HEK293 (cell line): ENCODE results near the gene CRIP1.

Experiments used
- CTCF ChIA-PET: fragments of 350-600 bp; formaldehyde crosslinking; extraction: SDS; loops from one replicate; lab custom pipeline; 2021; ENCODE audit warnings: antibody characterized with exemption; lab: Yijun Ruan, JAX
- POLR2A ChIA-PET: fragments of 300-600 bp; formaldehyde crosslinking; extraction: SDS; loops from one replicate; lab custom pipeline; 2020; ENCODE audit warnings: antibody characterized with exemption, inconsistent platforms; lab: Yijun Ruan, JAX
- H3K27ac ChIP-seq: fragments of 200-500 bp; sonication (Bioruptor generic); 2 replicates; pipeline ENCODE4 v1.5.1; 2014; ENCODE audit warnings: low read depth, low read length, control low read depth, inconsistent platforms; ENCODE audit errors: extremely low read depth
- H3K36me3 ChIP-seq, 2 experiments: fragments of 200-500 bp in 1 of 2; sonication (Bioruptor generic) in 1 of 2; 1 replicate in 1 of 2; 2 replicates in 1 of 2; pipeline ENCODE4 v1.5.1; 2014 to 2017; ENCODE audit warnings: inconsistent platforms in 2 of 2, low read length in 2 of 2; ENCODE audit not compliant: control insufficient read depth in 2 of 2, insufficient read depth in 1 of 2
- H3K4me1 ChIP-seq: fragments of 200-500 bp; sonication (Bioruptor generic); 2 replicates; pipeline ENCODE4 v1.5.1; 2014; ENCODE audit warnings: mild to moderate bottlenecking, low read length, inconsistent platforms; ENCODE audit not compliant: control insufficient read depth, insufficient read depth
- H3K4me3 ChIP-seq: 2 replicates; pipeline ENCODE4 v1.5.1; 2011; ENCODE audit warnings: low read depth, mild to moderate bottlenecking, control low read depth, low read length, moderate library complexity
- H3K9me3 ChIP-seq: fragments of 200-500 bp; sonication (Bioruptor generic); 2 replicates; pipeline ENCODE4 v1.5.1; 2014; ENCODE audit warnings: low read depth, low read length, inconsistent platforms; ENCODE audit not compliant: control insufficient read depth, insufficient read depth
- PRDM4 ChIP-seq: fragments of 450-650 bp; formaldehyde crosslinking; IDR thresholded peaks from 2 replicates; pipeline ENCODE4 v1.5.1; 2017; ENCODE audit warnings: missing biosample characterization, missing genetic modification characterization
- SCRT2 ChIP-seq: fragments of 450-650 bp; formaldehyde crosslinking; IDR thresholded peaks from 2 replicates; pipeline ENCODE4 v1.5.1; 2016; ENCODE audit warnings: missing biosample characterization, missing genetic modification characterization
- ZBTB17 ChIP-seq: fragments of 450-650 bp; formaldehyde crosslinking; IDR thresholded peaks from 2 replicates; pipeline ENCODE4 v1.5.1; 2016; ENCODE audit warnings: missing biosample characterization, missing genetic modification characterization
- ZBTB8A ChIP-seq: fragments of 450-650 bp; formaldehyde crosslinking; IDR thresholded peaks from 2 replicates; pipeline ENCODE4 v1.5.1; 2016; ENCODE audit warnings: missing biosample characterization, missing genetic modification characterization
- ZNF26 ChIP-seq: fragments of 450-650 bp; formaldehyde crosslinking; IDR thresholded peaks from 2 replicates; pipeline ENCODE4 v1.5.1; 2016; ENCODE audit warnings: missing biosample characterization, missing genetic modification characterization
- ZNF274 ChIP-seq, 2 experiments: fragments of 200-500 bp in 1 of 2; fragments of 450-650 bp in 1 of 2; sonication (Bioruptor generic) in 1 of 2; formaldehyde crosslinking in 1 of 2; IDR thresholded peaks; 2 replicates each; pipeline versions ENCODE4 v1.5.1 to v1.6.1; 2014 to 2016; ENCODE audit warnings: borderline replicate concordance in 1 of 2, inconsistent platforms in 1 of 2, low read length in 1 of 2, missing biosample characterization in 1 of 2, missing genetic modification characterization in 1 of 2
- ZNF341 ChIP-seq: fragments of 450-650 bp; formaldehyde crosslinking; IDR thresholded peaks from 2 replicates; pipeline ENCODE4; 2016; ENCODE audit warnings: low read depth, missing biosample characterization, missing genetic modification characterization
- ZNF433 ChIP-seq: fragments of 450-650 bp; formaldehyde crosslinking; IDR thresholded peaks from 2 replicates; pipeline ENCODE4 v1.5.1; 2016; ENCODE audit warnings: missing biosample characterization, missing genetic modification characterization, low read depth
- ZNF48 ChIP-seq: fragments of 450-650 bp; formaldehyde crosslinking; IDR thresholded peaks from 2 replicates; pipeline ENCODE4 v1.5.1; 2016; ENCODE audit warnings: missing biosample characterization, missing genetic modification characterization
- ZNF518A ChIP-seq: fragments of 450-650 bp; formaldehyde crosslinking; conservative IDR thresholded peaks from 2 replicates; pipeline ENCODE4 v1.5.1; 2016; ENCODE audit warnings: low read depth, missing biosample characterization, missing genetic modification characterization
- ZNF600 ChIP-seq: fragments of 450-650 bp; formaldehyde crosslinking; IDR thresholded peaks from 2 replicates; pipeline ENCODE4 v1.5.1; 2016; ENCODE audit warnings: missing biosample characterization, missing genetic modification characterization
- ZNF677 ChIP-seq: fragments of 450-650 bp; IDR thresholded peaks from 2 replicates; pipeline ENCODE4 v1.5.0; 2018; ENCODE audit warnings: missing biosample characterization, mild to moderate bottlenecking, missing genetic modification characterization, moderate library complexity
- ZNF777 ChIP-seq: fragments of 450-650 bp; formaldehyde crosslinking; IDR thresholded peaks from 2 replicates; pipeline ENCODE4 v1.5.1; 2017; ENCODE audit warnings: missing biosample characterization, missing genetic modification characterization, borderline replicate concordance
- ZSCAN4 ChIP-seq: fragments of 450-650 bp; formaldehyde crosslinking; IDR thresholded peaks from 2 replicates; pipeline ENCODE4 v1.5.1; 2017; ENCODE audit warnings: missing biosample characterization, missing genetic modification characterization

CRIP1 gene

GRCh38 chr14:105450864-105451720, 35.6 kb upstream of the CRIP1 start:
- Histone ChIP-seq H3K27ac (no peak overlapping the region), H3K36me3 (peaks cover 13 to 76% of the 10 kb centered on the region in 2 experiments; a peak in 2 of 3 replicates), H3K4me3 (no peak overlapping the region), H3K4me1 (no peaks in the 10 kb centered on the region), H3K9me3 (no peaks in the 10 kb centered on the region)
- CTCF ChIA-PET, result no interaction called here
- POLR2A ChIA-PET, result no interaction called here
- TF ChIP-seq SCRT2 (tag by site-specific recombination) (no peak), ZNF274 (IDR thresholded peaks at IDR 0.05; ENCODE audit: low read length) (no peak), ZNF274 (tag by site-specific recombination; IDR thresholded peaks at IDR 0.05; ENCODE audit: borderline replicate concordance) (no peak), ZNF26 (tag by site-specific recombination) (no peak), PRDM4 (no peak), ZNF518A (no peak), ZNF777 (tag by site-specific recombination) (no peak), ZNF433 (tag by site-specific recombination) (no peak), ZNF48 (tag by site-specific recombination) (no peak), ZSCAN4 (no peak), ZBTB17 (tag by site-specific recombination) (no peak), ZNF677 (tag by site-specific recombination) (no peak), ZBTB8A (tag by site-specific recombination) (peak; percentile 35), ZNF341 (tag by site-specific recombination) (no peak), ZNF600 (tag by site-specific recombination) (peak; percentile 87)
